AG04449 (cell line): ENCODE data around the gene RBBP9.
"Not testable (repeated sequence)": the region's sequence is repeated elsewhere in the genome, so short reads cannot be mapped to it uniquely, and the experiment has no call there.

Source experiments
- CTCF ChIA-PET: fragments of 350-600 bp; formaldehyde crosslinking; extraction: SDS; loops from one replicate; lab custom pipeline; 2021; ENCODE audit warnings: antibody characterized with exemption; lab: Yijun Ruan, JAX
- POLR2A ChIA-PET: fragments of 400-600, 350-600 bp; formaldehyde crosslinking; extraction: SDS; loops from one replicate; lab custom pipeline; 2020; ENCODE audit warnings: antibody characterized with exemption, inconsistent platforms; lab: Yijun Ruan, JAX
- DNase-seq: peaks from one replicate; pipeline ENCODE4 v3.0.0-alpha.2; 2010; ENCODE audit warnings: low read depth, low spot score
- H3K4me3 ChIP-seq: 2 replicates; pipeline ENCODE4 v1.5.1; 2011; ENCODE audit warnings: low read depth, mild to moderate bottlenecking, control low read depth, low read length
- TF ChIP-seq, protein P1 (sequence below): IDR thresholded peaks from one replicate; pipeline ENCODE4 v1.5.1; 2011; ENCODE audit warnings: mild to moderate bottlenecking, moderate library complexity, low read length, control low read depth, inconsistent platforms; ENCODE audit not compliant: insufficient read depth; ENCODE audit errors: missing control alignments

The RBBP9 gene

DNA sequence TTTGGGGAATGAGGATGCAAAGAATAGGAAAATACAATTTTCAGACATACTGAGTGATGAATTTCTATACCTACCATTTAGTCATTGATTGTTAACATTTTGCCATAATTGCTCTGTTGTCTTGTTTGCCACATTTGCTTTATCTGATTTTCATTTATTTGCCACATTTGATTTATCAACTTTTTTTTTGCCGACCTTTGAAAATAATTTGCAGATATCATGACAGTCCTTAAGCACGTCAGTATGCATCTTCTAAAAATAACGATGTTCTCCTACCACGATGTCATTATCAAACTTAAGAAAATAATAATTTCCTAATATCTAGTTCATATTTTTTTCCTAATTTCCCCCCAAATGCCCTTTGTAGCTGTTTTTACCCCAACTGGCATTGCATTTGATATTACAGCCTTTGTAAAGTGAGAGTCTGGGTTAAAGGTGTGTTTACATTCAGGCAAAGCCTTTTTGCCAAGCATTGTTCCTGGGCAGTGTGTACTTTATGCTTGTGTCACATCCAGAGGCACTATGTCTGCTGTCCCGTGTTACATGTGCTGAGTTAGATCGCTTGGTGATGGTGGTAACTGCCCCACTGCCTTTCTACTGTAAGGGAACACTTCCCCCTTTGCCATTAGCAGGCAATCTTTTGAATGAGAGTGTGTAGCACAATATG is 37.1 kb upstream of the RBBP9 start:
- CTCF ChIA-PET: no interaction called here
- POLR2A ChIA-PET: no interaction called here
- TF ChIP-seq, protein P1, sequence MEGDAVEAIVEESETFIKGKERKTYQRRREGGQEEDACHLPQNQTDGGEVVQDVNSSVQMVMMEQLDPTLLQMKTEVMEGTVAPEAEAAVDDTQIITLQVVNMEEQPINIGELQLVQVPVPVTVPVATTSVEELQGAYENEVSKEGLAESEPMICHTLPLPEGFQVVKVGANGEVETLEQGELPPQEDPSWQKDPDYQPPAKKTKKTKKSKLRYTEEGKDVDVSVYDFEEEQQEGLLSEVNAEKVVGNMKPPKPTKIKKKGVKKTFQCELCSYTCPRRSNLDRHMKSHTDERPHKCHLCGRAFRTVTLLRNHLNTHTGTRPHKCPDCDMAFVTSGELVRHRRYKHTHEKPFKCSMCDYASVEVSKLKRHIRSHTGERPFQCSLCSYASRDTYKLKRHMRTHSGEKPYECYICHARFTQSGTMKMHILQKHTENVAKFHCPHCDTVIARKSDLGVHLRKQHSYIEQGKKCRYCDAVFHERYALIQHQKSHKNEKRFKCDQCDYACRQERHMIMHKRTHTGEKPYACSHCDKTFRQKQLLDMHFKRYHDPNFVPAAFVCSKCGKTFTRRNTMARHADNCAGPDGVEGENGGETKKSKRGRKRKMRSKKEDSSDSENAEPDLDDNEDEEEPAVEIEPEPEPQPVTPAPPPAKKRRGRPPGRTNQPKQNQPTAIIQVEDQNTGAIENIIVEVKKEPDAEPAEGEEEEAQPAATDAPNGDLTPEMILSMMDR: no peak

GRCh38 chr20:18533491-18533890 is 36.5 kb upstream of the RBBP9 start:
- H3K4me3 ChIP-seq: no peak overlapping the region
- DNase-seq: no peak
- ChIA-PET POLR2A (no interaction called here), CTCF (no interaction called here)
- TF ChIP-seq, protein P1: no peak

More for the DNA sequence above, 37.1 kb upstream of the RBBP9 start:
- DNase-seq: no peak
- H3K4me3 ChIP-seq: no peak overlapping the region

DNA sequence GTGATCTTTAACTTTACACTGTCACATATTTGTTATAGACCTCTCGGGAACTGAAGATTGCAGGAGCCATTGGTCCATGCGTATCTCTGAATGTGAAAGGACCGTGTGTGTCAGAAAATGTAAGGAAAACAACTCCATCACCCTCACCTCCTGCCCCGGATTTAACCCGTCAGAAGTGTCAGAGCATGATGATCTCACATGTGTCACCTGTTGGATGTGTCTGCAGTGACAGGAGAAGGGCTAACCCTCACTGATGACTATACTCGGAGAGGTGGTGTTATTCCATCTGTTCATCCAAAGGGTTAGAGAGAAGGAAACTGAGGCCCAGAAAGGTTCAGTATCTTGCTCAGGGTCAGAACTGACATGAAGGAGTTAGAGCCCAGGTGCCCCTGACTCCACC is 35.6 kb upstream of the RBBP9 start:
- ChIA-PET CTCF (no interaction called here), POLR2A (no interaction called here)
- TF ChIP-seq, protein P1: no peak
- no peak for DNase-seq
- no peak overlapping the region for H3K4me3 ChIP-seq

DNA sequence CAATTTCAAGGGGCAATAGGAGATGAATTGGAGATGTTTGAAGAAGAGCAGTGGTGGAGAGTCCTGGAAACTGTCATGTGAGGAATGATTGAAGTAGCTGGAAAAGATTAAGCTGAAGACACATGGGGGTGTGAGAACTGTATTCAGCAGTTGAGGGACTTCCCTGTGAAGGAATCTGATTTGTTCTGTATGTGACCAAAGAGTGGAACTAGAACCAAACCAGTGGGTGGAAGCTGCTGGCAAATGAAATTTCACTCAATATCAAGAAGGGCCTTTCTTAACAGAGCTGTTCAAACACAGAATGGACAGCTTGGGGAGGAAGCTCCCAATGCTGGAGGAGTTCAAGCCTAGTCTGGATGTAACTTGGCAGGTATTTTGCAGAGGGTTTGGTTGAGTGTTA is 32.0 kb upstream of the RBBP9 start:
- POLR2A ChIA-PET: no interaction called here
- CTCF ChIA-PET: no interaction called here
- no peak overlapping the region for H3K4me3 ChIP-seq
- DNase-seq: no peak
- TF ChIP-seq, protein P1: no peak

- POLR2A ChIA-PET: no interaction called here
- no peak overlapping the region for H3K4me3 ChIP-seq
- CTCF ChIA-PET: interaction anchor here (1.1 to 1.3 kb wide), 2 partner anchors 10 to 13 kb away, joined by 3 read pairs; no protein-coding TSS in a partner anchor
- TF ChIP-seq, protein P1: no peak
- no peak for DNase-seq
Measured at GRCh38 chr20:18527836-18528235, 30.8 kb upstream of the RBBP9 start.

DNA sequence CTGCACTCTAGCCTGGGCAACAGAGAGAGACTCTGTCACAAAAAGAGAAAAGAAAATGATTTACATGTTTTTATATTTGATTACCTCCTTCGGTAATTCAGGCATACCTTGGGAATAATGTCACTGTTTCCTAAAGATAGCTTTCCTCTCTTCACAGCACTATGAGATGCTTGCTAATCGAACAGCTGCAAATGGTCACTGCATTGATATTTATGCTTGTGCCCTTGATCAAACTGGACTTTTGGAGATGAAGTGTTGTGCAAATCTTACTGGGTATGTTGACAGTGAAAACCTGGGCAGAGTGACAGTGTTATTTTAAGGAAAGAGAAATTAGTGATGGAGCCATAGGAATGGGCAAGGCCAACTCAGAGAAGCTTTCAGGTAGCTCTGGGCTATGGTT is 30.3 kb upstream of the RBBP9 start:
- ChIA-PET CTCF (interaction anchor here (1.3 kb wide), 1 partner anchor 13 kb away, joined by 3 read pairs; no protein-coding TSS in a partner anchor), POLR2A (no interaction called here)
- TF ChIP-seq, protein P1: no peak
- no peak overlapping the region for H3K4me3 ChIP-seq
- no peak for DNase-seq

DNA sequence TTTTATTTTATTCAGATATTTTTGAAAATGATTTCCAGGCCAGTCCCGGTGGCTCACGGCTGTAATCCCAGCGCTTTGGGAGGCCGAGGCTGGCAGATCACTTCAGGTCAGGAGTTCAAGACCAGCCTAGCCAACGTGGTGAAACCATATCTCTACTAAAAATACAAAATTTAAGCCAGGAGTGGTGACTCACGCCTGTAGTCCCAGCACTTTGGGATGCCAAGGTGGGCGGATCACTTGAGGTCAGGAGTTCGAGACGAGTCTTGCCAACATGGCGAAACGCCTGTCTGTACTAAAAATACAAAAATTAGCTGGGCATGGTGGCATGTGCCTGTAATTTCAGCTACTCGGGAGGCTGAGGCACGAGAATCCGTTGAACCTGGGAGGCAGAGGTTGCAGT is 29.7 kb upstream of the RBBP9 start:
- CTCF ChIA-PET: interaction anchor here (1.3 kb wide), 1 partner anchor 14 kb away, joined by 3 read pairs; no protein-coding TSS in a partner anchor
- H3K4me3 ChIP-seq, DNase-seq, POLR2A ChIA-PET: not testable (repeated sequence)
